ENCODE data around the gene FAM53B.
A peak's percentile ranks its signal among the peaks of the same experiment; 100 is the strongest.

Gene FAM53B

DNA sequence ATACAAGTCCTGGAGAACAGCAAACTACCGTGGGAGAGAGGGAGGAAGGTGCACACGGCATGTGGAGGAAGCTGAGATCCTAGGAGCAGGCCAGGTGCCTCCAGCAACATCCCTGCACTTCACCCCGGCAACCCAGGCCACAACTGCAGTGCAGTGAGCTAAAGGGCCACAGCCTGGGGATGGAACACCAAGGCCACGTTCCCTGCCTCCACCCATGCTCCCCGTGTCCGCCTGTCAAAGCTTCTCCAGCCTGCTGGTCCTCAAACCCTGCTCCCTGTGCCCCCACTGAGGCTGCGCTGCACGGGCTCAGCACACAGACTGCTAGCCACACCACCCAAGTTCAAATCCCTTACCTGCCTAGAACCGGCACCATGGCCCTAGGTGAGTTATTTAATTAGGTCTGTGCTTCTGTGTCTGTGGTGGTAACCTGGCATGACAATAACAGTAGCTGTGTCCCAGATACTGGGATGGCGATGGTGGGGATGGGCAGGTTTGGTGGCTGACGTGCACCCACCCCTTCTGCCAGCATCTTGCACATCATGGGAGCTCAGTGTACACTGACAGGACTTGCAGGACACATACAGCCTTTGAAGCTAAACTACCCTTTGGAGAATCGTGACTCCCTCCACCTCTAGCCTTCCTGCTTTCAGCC is 85.5 kb downstream of the FAM53B start:
- DNase-seq = no peak

DNA sequence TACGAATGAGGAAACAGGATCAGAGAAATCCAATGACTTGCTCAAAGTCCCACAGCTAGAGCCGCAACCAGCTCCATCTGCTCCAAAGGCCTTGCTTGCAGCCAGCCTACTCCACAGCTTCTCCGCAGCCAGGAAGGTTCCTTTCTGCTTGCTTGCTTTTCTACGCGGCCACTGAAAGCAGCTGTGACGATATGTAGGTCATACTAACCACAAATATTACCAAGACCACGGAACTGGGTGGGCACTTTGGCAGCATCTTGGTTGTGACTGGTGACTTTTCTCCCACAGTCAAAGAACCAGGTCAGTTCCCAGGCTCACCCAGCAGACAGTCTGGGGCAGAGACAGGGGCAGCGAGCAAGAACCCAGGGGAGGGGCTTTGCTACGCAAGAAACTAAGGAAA is 86.4 kb downstream of the FAM53B start:
- peak; percentile 61 for DNase-seq

DNA sequence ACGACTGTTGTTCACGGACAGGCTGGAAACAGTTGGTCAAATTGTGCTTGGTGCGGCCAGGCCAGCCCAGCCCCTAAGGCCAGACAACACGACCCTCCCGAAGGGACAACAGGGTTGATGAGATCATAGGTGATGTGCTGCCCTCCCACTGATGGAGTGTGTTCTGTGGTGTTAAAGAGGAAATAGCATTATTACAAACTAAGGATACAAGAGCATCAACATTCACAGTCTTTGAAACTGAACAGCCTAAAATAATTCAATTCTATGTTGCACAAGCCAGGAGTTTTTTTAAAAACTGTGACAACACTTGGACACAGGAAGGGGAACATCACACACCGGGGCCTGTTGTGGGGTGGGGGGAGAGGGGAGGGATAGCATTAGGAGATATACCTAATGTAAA is 87.6 kb downstream of the FAM53B start:
- DNase-seq = no peak

GRCh38 chr10:124656113-124656490 is 88.1 kb downstream of the FAM53B start:
- DNase-seq = no peak

DNA sequence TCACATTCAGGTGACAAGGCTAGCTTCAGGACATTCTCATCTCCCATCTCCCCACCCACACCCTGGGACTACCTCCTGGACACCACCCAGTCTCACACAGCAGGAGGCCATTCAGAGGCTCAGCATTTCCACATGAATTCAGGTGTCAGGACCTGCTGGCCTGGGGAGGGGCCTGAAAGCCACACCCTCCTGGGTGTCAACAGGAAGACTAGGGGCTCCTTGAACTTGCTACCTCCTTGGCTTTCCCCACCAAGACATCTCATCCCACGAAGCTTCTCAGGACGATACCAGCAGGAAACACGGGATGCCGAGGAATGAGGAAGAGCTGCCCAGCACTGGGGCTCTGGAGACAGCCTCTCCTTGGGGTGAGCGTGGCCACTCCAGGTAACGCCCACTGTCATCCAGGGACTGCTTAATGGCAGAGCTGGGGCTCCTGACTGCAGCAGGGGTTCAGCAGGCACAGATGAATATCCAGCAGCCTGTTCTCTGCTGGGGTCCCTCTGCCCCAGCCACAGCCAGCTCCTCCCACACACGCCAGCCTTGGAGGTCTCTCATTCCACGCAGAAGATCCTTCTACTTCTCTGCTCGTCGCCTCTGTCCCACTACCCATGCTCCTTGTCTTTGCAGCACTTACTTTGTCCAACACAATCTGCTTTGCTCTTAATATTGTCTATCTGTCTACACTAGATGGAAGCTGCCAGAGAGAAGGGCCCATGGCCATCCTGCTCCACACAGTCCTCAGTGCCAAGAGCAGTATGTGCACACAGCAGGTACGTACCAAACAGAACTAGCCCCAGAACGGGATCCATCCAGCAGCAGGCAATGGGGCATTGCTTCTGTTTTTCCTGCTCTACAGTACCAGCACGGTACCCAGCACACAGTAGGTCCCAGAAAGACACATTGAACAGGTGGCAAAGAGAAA is 88.7 kb downstream of the FAM53B start:
- no peak for DNase-seq

DNA sequence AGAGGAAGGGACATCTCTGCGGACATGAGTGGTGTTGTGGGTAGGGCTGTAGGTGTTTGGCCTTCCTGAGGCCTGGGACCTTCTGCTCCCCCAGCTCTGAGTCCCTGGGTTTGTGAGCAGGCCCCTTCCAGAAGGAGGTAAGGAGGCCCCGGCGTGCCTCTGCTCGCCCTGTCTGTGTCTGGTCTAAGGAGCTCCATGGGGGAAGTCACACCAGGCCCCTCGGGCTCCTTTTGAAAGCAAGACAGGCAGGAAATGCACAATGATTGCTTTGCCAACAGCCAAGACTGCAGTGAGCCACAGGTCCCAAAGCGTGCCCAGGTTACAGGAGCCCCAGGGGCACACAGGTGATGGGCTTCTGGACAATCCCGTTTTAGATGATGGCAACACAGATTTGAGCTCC is 89.5 kb downstream of the FAM53B start:
- DNase-seq = no peak

DNA sequence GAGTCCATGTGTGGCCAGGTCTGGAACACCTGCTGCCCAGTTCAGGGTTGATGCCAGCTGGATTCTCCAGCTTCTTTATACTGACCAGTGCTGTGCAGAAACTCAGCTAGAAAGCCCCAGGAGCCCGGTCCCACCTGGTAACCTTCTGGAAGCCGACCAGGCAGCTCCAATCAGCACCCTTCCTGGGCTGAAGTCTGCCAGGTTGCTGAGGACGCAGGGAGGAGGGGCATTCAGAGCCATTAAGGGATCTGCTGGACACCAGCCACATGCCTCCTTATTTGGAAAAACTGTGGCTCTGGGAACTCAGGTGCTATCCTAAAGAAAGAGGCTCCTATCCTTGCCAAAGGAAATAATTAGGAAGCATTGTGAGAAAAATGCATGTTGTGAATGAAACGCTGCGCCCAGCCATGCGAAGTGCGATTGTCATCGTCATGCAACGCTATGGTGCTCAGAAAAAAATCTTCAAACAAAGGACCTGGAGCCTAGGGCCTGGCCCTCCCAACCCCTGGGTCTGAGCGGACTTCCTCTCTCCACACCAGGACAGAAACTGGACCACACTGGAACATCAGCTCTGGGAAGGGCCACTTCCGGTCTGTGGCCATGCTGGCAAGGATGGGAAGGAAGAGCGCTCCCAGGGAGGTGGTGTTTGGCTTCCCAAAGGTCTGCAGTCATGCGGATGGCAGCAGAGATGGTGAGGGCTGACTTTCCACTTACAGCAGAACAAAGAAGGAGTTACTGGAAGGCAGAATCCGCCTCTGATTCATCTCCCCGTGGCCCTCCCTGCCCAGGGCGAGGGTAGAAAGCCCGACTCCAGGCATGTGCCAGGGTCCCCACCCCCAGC is 90.1 kb downstream of the FAM53B start:
- DNase-seq = no peak

DNA sequence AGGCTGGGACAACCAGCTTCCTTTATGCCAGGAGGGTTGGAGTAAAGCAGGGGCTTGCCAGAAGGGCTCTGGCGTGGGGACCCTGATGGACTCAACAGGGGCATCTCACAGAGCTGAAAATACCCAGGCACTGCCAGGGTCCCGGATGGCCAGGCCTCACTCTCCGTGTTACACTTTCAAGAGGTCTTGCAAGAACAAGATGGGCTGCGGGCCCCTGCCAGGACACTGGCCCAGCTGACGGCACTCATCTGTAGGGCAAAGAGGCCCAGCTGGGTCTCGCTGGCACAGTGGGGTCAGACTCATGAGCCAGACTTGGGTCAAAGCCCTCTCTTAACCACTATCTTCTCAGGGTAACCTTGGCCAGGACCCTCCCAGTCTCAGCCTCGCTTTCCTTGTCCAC is 90.9 kb downstream of the FAM53B start:
- DNase-seq = no peak

- no peak for DNase-seq
These were observed 91.5 kb downstream of the FAM53B start for GRCh38 chr10:124652701-124653100.

- no peak for DNase-seq
These were observed 92.0 kb downstream of the FAM53B start for GRCh38 chr10:124652200-124652599.

- DNase-seq = no peak
These were observed 92.7 kb downstream of the FAM53B start for GRCh38 chr10:124651402-124651891.

GRCh38 chr10:124650820-124651401 is 93.3 kb downstream of the FAM53B start:
- peak; percentile 69 for DNase-seq

GRCh38 chr10:124650263-124650662 is 93.9 kb downstream of the FAM53B start:
- peak; percentile 58 for DNase-seq

GRCh38 chr10:124649214-124649613 is 95.0 kb downstream of the FAM53B start:
- DNase-seq = no peak

GRCh38 chr10:124648738-124649137 is 95.4 kb downstream of the FAM53B start:
- peak; percentile 59 for DNase-seq

- no peak for DNase-seq
These were observed 96.1 kb downstream of the FAM53B start for GRCh38 chr10:124648131-124648475.

DNA sequence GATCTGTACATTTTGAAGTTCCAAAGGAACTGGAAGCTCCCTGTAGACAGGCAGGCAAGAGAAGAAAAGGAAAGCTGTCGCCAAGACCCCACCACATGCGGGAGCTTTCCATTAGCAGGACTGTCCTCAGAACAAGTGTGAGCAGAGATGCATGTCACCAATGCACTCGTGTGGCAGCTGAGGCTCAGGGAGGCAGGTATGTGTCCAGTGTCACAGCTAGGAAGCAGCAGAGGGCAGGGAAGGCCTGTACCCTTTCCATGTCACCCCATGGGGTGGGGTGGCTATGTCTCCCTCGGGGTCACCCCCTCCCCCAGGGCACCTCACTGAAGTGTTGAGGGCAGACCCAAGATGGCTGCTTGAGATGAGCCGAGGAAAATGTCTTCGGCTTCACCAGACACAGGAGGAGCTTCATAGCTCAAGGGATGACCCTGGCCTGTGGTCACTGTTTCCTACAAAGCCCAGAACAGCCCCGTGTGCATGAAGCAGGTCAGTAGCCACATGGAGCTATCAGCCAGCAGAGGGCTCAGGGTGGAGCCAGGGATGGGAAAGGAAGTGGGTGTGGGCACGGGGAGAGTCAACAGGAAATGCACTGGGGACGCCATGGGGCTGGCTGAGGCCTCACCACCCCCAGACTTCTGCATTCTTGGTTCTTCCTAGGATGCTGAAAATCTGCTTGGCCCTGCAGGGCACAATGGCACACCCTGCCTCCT is 96.6 kb downstream of the FAM53B start:
- DNase-seq = peak; percentile 77

GRCh38 chr10:124646483-124647352 is 97.5 kb downstream of the FAM53B start:
- DNase-seq = peak; percentile 33

GRCh38 chr10:124645467-124646095 is 98.6 kb downstream of the FAM53B start:
- no peak for DNase-seq

GRCh38 chr10:124644771-124645415 is 99.3 kb downstream of the FAM53B start:
- no peak for DNase-seq

All from CD4-positive, alpha-beta T cell treated with Interferon gamma for 1 hour (primary cell).